ENCODE measurements around the gene YTHDF2.

DNA sequence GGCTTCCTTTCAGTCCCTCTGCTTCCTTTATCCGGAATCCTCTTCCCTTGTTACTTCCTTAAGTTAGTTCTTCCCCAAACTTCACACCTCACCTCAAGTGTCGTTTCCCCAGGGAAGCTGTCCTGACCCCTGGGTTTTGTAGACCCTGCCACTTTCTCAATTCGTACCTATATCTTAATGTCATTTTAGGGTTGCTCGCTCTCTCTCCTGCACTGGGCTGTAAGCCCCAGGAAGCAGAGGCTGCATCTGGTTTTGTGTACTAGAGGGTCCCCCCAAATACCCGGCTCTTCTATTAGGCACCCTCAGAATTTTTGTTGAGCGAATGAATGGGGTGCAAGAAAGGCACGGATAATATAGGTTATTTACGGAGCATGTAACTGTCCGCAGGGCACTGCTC, 74.6 kb downstream of the YTHDF2 start:
- TF ChIP-seq CTCF (IDR thresholded peaks at IDR 0.05 in 4 of 5, conservative IDR thresholded peaks at IDR 0.05 in 1 of 5) (no peak), POLR2A (IDR thresholded peaks at IDR 0.05) (no peak)

Data from gastrocnemius medialis (tissue), 4 donors.